ENCODE measurements around the gene CPEB3. TPM values are rescaled to one million over a fixed set of nuclear protein-coding genes. Genes with fewer than 3 reads are reported as not detected.

CPEB3 gene
- total RNA-seq, 2 donors from 2014 or later = 9.3 to 10.2 TPM

DNA sequence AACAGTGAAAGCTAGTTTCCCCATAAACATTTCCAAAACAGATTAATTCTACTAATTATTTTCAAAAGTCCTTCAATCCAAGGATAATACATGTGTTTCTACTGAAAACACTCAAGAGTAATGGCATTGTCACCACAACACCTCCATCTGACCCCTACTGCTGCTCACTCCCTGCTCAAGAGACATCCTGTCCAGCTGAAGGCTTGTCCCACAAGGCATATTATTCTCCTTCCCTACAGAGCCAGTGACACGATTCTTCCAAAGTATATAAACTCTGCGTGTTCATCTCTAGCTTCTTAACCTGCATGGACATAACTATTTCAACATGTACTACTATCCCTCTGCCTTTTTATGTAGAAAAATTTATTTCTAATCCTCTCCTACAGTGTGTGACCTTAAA, 182.1 kb downstream of the CPEB3 start:
- Histone ChIP-seq H3K27me3 (no peaks in the 10 kb centered on the region), H3K9me3 (no peaks in the 10 kb centered on the region), H3K27ac (no peak overlapping the region), H3K4me1 (peaks cover 50% of the 10 kb centered on the region), H3K4me3 (no peak overlapping the region), H3K36me3 (replicated peaks in 1 of 2; ENCODE audit: insufficient read depth in 1 of 2, low read depth in 2 of 2) (no peaks in the 10 kb centered on the region)
- ATAC-seq (no peak), DNase-seq (no peak)
- TF ChIP-seq, protein P1, sequence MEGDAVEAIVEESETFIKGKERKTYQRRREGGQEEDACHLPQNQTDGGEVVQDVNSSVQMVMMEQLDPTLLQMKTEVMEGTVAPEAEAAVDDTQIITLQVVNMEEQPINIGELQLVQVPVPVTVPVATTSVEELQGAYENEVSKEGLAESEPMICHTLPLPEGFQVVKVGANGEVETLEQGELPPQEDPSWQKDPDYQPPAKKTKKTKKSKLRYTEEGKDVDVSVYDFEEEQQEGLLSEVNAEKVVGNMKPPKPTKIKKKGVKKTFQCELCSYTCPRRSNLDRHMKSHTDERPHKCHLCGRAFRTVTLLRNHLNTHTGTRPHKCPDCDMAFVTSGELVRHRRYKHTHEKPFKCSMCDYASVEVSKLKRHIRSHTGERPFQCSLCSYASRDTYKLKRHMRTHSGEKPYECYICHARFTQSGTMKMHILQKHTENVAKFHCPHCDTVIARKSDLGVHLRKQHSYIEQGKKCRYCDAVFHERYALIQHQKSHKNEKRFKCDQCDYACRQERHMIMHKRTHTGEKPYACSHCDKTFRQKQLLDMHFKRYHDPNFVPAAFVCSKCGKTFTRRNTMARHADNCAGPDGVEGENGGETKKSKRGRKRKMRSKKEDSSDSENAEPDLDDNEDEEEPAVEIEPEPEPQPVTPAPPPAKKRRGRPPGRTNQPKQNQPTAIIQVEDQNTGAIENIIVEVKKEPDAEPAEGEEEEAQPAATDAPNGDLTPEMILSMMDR (IDR thresholded peaks at IDR 0.05) = no peak
- no peak for TF ChIP-seq POLR2A (IDR thresholded peaks at IDR 0.05)
- 94 to 97% methylated on average over 2 of the region's 2 CpGs for WGBS, 2 donors
- intact Hi-C loops (cut with DNase I) = no loop called here

DNA sequence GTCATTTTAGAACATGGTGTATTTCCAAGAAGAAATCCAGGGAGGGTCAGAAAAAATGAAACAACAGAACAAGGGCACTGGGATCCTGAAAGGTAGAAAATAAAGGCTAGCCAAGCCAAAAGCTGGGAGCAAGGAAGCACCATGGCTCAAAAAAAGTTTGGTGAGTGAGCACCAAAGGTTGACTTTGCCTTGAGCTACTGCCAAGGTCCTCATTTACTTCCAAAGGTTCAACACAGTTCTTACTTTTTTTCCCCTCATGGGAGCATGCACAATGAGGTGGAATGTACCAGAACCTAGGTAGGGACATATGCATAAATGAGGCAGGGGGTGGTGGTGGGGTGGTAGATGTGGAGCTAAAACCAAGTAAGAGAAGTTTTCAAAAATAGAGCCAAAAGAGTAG, 182.8 kb downstream of the CPEB3 start:
- TF ChIP-seq POLR2A (IDR thresholded peaks at IDR 0.05) = no peak
- TF ChIP-seq, protein P1 (IDR thresholded peaks at IDR 0.05) = no peak
- intact Hi-C loops (cut with DNase I) = no loop called here
- no peaks in the 10 kb centered on the region for H3K9me3 ChIP-seq
- no peaks in the 10 kb centered on the region for H3K36me3 ChIP-seq (replicated peaks in 1 of 2; ENCODE audit: insufficient read depth in 1 of 2, low read depth in 2 of 2)
- peaks cover 47% of the 10 kb centered on the region for H3K4me1 ChIP-seq
- DNase-seq (no peak), ATAC-seq (no peak)
- H3K27me3 ChIP-seq = no peaks in the 10 kb centered on the region
- no peak overlapping the region for H3K27ac ChIP-seq
- H3K4me3 ChIP-seq = no peak overlapping the region

DNA sequence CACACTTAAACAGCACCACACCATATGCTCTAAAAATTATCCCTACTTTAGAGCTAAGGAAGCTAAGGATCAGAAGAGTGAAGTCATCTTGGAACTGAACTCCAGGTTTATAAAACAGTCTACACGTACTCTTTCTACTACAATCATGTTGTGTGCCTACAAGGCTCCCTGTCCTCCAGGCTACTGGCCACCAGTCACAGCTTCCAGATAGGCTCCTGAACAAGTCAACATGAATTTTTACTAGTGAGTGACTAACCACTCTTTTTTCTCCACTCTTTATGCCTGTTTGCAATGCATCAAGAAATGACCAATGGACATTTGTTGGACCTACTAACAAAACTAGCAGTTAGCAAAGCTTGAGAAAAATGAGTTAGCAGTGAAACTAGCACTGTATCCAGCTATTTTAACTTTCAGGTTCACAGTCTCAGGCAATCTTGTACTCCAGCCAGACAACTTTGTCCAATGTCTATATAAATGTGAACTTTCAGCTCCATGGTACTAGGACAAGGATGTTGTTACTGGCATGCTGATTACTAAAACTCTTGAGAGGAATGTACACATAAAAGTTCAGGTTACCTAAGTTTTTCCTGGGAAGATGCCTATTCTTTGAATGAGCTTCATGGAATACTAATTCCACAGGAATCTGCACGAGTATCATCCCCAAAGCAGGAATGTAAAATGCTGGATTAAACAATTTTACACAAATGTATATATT, 187.3 kb downstream of the CPEB3 start:
- Histone ChIP-seq H3K36me3 (replicated peaks in 1 of 2; ENCODE audit: insufficient read depth in 1 of 2, low read depth in 2 of 2) (no peaks in the 10 kb centered on the region), H3K27ac (no peak overlapping the region), H3K4me1 (peaks cover 21% of the 10 kb centered on the region), H3K4me3 (no peak overlapping the region), H3K9me3 (no peaks in the 10 kb centered on the region), H3K27me3 (no peaks in the 10 kb centered on the region)
- no peak for TF ChIP-seq POLR2A (IDR thresholded peaks at IDR 0.05)
- TF ChIP-seq, protein P1 (IDR thresholded peaks at IDR 0.05) = no peak
- intact Hi-C loops (cut with DNase I) = no loop called here
- DNase-seq = no peak
- 81 to 84% methylated on average over 2 of the region's 2 CpGs for WGBS, 2 donors
- ATAC-seq = no peak

DNA sequence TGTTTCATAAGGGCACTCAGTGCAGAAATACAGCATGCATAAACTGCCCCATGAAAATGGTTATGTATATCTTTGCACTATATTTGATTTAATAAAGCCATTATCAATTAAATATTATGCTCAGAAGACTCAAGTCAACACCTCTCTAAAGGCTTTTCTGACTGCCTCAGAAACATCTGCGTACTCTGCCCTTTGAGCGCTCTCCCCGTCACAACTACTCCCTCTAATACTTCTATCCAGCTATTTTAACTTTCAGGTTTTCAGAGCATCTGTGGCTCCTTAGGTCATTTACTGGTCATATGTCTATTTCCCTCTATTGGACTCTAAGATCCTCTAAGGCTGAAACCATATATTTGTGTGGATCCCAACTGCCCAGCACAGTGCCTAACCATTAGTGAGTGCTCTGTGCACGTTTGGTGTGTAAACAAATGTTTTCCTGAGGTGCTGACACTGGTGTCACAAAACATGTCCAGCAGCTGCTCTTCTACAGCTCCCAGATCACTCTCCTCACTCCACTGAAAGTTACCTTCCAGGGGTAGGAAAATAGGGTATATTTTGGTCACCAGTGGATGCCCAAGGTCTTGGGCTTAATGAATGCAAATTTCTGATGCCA, 188.2 kb downstream of the CPEB3 start:
- H3K27ac ChIP-seq = no peak overlapping the region
- no peak overlapping the region for H3K4me3 ChIP-seq
- peaks cover 14% of the 10 kb centered on the region for H3K4me1 ChIP-seq
- no peaks in the 10 kb centered on the region for H3K27me3 ChIP-seq
- WGBS, 2 donors = 77 to 81% methylated on average over 4 of the region's 4 CpGs
- H3K9me3 ChIP-seq = no peaks in the 10 kb centered on the region
- no peak for ATAC-seq
- intact Hi-C loops (cut with DNase I) = no loop called here
- DNase-seq = no peak
- no peaks in the 10 kb centered on the region for H3K36me3 ChIP-seq (replicated peaks in 1 of 2; ENCODE audit: insufficient read depth in 1 of 2, low read depth in 2 of 2)
- no peak for TF ChIP-seq POLR2A (IDR thresholded peaks at IDR 0.05)
- TF ChIP-seq, protein P1 (IDR thresholded peaks at IDR 0.05) = no peak

DNA sequence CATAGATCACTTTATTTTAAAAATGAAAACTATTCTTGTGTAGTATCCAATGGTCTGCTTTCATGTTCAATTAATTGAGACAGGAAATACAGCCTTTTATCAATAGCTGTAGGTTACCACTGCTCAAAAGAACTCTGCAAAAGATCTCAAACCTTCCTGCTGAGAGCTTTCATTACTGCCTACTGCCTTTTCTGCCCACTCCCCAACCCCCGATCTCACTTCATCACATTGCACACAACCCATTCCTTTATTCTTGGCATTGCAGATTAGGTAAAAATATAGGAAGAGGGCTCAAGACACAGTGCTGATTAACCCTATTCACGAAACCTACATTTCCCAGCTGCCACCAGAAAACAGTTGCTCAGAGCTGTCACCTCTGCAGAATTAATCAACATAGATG, 195.9 kb downstream of the CPEB3 start:
- TF ChIP-seq, protein P1 (IDR thresholded peaks at IDR 0.05) = no peak
- TF ChIP-seq POLR2A (IDR thresholded peaks at IDR 0.05) = no peak
- Histone ChIP-seq H3K27me3 (no peaks in the 10 kb centered on the region), H3K36me3 (replicated peaks in 1 of 2; ENCODE audit: insufficient read depth in 1 of 2, low read depth in 2 of 2) (no peaks in the 10 kb centered on the region), H3K9me3 (no peaks in the 10 kb centered on the region), H3K4me3 (no peak overlapping the region), H3K4me1 (peaks cover 11% of the 10 kb centered on the region), H3K27ac (no peak overlapping the region)
- WGBS, 2 donors = 96 to 98% methylated on average over 2 of the region's 2 CpGs
- intact Hi-C loops (cut with DNase I) = loop anchor here (10.0 kb wide), 1 partner anchor 190 kb away; no protein-coding TSS in a partner anchor
- DNase-seq (no peak), ATAC-seq (no peak)

Measured in body of pancreas (tissue), 4 donors.